WTC11 (cell line): ENCODE measurements around the gene HDLBP.

Experiments used
- HMGA2 ChIP-seq: fragments of 250-450 bp; sonication (Bioruptor Pico); IDR thresholded peaks from 2 replicates; pipeline ENCODE4 v1.4.0; 2021; ENCODE audit warnings: mild to moderate bottlenecking, moderate library complexity
- TP53 ChIP-seq: sonication (generic); formaldehyde crosslinking; IDR thresholded peaks from 2 replicates; pipeline ENCODE4 v1.8.1; 2023; ENCODE audit warnings: mild to moderate bottlenecking, missing genetic modification reagents
- TF ChIP-seq, protein P1 (sequence below): fragments of 200-600 bp; IDR thresholded peaks from 2 replicates; pipeline ENCODE4 v1.8.0; 2022; ENCODE audit warnings: antibody characterized with exemption

DNA sequence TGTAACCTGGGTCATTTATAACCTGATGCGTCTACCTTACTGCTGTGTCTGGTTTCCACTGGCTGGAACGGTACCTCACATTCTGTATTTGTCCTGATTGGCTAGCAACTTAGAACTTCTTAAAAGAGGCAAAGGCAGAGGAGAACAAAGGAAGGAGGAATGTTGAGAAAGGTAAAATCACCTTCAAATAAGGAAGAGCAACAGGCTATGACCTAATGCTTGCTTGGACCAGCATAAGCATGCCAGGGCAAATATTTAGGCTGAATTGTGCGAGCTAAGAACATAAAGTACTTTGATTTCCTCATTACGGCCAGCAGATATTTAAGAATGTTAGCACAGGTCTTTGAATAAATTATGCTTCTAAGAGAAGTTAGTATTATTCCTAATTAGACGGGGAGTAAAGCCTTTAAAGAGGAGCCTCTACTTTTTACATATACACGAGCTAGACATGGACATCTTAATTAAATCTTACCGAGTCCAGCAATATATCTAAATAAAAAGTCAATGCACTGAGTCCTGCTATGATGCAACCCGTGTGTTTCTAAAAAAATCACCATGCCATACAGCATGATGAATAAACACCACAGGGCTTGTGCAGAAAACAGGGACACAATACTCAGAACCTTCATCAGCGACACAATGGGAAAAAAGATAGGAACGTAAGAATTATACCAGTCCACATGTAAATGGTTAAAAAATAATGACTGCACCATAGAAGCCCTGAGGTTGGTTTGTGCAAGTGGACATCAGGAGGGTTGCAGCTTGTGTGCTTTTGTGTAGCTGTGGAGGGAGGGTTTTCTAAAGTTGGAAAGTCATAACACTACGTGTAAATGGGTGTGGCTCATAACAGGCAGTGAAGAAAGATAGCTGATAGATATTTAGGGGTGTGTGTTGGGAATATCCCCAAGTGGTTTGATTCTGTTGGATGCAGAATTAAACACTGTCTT is 14.5 kb upstream of the HDLBP start:
- TF ChIP-seq, protein P1, sequence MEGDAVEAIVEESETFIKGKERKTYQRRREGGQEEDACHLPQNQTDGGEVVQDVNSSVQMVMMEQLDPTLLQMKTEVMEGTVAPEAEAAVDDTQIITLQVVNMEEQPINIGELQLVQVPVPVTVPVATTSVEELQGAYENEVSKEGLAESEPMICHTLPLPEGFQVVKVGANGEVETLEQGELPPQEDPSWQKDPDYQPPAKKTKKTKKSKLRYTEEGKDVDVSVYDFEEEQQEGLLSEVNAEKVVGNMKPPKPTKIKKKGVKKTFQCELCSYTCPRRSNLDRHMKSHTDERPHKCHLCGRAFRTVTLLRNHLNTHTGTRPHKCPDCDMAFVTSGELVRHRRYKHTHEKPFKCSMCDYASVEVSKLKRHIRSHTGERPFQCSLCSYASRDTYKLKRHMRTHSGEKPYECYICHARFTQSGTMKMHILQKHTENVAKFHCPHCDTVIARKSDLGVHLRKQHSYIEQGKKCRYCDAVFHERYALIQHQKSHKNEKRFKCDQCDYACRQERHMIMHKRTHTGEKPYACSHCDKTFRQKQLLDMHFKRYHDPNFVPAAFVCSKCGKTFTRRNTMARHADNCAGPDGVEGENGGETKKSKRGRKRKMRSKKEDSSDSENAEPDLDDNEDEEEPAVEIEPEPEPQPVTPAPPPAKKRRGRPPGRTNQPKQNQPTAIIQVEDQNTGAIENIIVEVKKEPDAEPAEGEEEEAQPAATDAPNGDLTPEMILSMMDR: no peak
- no peak for TF ChIP-seq TP53 (CRISPR knock-in tag)
- no peak for TF ChIP-seq HMGA2 (CRISPR knock-in tag)
